Fibroblast of gingiva (primary cell): Measurements from ENCODE around the gene GATM.

ENCODE experiments used
- DNase-seq: peaks from one replicate; pipeline ENCODE4 v3.0.0-alpha.2; 2011; ENCODE audit warnings: low read depth

GATM gene

GRCh38 chr15:45378149-45378912 is at the start of gene GATM:
Gene GATM (minus strand): TSS chr15:45378544. CDS start chr15:45378453, 91 bp downstream.
- DNase-seq: peak; percentile 69

DNA sequence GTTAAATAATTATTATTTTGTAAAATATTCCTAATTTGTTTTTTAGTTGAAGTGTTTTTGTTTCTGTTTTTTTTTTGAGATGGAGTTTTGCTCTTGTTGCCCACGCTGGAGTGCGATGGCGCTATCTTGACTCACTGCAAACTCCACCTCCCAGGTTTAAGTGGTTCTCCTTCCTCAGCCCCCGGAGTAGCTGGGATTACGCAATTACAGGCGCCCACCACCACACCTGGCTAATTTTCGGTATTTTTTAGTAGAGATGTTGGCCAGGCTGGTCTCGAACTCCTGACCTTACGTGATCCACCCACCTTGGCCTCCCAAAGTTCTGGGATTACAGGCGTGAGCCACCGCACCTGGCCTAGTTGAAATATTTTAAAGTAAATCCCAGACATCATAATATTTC is 48.7 kb upstream of the GATM start:
- DNase-seq: no peak

DNA sequence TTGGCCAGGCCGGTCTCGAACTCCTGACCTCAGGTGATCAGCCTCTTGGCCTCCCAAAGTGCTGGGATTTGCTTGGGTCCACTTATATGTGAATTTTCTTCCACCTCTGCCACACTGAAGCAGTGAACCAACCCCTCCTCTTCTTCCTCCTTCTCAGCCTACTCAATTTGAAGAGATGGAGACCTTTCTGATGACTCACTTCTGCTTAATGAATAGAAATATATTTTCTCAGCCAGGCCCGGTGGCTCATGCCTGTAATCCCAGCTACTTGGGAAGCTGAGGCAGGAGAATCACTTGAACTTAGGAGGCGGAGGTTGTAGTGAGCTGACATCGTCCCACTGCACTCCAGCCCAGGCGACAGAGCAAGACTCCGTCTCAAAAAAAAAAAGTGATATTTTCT is 46.8 kb upstream of the GATM start:
- no peak for DNase-seq

DNA sequence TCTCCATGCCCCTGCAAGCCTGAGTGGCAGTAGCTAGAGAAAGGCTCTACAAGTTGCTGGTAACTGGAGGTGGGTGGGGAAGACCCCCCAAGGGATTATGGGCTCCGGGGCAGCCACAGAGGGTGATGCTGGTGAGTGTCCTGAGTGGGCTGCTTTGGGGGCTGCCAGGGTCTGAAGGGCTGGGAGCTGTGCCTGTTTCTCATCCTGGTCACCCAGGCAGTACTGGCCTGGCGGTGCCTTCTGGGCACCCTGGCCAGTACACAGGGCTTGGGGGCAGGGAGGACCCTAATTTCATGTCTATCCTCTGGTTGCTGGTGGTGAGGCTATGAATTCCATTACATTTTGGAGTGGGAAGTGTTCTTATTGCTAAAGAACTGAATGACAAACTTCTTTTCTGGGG is 46.1 kb upstream of the GATM start:
- no peak for DNase-seq

DNA sequence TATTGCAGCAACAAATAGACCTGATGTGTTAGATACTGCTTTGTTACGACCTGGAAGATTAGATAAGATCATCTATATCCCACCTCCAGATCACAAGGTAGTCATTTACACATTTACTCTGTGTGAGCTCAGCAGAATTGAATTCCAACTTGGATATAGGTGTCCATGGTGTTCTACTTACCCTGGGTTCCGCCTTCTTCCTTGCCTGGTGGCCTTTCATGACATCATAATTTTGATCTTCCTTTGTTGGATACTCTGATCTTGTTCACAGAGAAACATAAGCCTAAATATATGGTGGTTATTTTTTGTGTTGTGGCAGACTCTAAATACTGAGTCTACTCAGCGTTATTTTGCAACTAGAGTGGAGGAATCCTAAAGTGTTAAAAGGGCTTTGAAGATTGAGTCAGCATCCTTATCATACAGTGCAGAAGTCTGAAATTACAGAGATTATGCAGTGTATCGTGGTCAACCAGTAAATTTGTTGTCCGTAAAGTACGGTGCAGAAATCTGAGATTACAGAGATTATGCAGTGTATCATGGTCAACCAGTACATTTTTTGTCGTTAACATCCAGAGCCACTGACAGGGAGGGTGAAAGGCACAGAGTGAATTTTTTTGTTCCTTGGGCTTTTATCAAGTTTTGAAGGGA is 39.1 kb upstream of the GATM start:
- no peak for DNase-seq

DNA sequence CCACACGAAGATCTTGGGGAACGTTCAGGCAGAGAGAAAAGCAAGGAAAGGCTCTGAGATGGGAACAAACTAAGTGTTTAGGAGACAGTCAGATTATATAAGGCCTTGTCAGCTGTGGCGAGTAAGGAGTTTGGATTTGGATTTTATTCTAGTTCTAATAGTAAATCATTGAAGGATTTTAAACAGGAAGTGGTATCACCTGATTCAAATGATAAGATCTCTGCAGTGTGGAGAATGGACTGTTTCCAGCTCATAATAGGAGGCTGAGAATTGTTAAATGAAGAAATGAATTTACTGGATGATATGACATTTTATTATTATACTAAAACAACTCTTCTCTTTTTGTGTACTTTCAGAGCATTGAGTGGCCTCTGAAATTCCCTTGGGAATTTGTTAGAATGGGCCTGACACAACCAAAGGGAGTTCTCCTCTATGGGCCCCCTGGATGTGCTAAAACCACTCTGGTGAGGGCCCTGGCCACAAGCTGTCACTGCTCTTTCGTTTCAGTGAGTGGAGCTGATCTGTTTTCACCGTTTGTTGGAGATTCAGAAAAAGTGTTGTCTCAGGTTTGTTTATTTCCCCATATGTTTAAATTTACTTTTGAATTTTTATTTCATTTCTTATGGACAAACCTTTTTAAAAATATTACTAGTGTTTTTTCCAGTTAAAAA is 36.0 kb upstream of the GATM start:
- DNase-seq: no peak

GRCh38 chr15:45409596-45409995 is 31.3 kb upstream of the GATM start:
- no peak for DNase-seq

GRCh38 chr15:45407786-45408185 is 29.4 kb upstream of the GATM start:
- no peak for DNase-seq

DNA sequence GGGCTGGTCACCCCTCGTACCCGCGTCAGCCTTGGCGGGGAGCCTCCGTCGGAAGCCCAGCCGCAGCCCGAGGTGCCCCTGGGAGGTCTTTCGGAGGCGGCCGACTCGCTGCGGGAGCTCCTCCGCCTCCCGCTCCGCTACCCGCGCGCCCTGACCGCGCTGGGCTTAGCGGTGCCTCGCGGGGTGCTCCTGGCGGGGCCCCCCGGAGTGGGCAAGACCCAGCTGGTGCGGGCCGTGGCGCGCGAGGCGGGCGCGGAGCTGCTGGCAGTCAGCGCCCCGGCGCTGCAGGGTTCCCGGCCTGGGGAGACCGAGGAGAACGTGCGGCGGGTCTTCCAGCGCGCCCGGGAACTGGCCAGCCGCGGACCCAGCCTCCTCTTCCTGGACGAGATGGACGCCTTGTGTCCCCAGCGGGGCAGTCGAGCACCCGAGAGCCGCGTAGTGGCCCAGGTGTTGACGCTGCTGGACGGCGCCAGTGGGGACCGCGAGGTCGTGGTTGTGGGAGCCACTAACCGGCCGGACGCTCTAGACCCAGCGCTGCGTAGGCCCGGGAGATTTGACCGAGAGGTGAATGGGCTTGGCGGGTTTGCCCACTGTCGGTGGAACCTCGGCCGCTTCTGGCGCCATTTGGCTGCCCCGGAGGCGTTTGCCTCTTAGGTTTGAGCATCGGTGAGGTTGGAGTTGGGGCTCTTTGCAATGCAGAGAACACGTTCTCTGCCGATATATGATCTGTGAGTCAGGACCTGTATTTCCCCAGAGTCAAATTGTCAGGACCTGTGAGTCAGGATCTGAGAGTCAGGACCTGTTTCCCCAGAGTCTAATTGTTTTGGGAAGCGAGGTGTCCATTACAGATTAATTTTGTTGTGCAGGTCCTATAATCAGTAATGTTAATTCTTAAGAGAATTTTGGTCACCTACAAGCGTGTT is 24.9 kb upstream of the GATM start:
- peak; percentile 29 for DNase-seq

DNA sequence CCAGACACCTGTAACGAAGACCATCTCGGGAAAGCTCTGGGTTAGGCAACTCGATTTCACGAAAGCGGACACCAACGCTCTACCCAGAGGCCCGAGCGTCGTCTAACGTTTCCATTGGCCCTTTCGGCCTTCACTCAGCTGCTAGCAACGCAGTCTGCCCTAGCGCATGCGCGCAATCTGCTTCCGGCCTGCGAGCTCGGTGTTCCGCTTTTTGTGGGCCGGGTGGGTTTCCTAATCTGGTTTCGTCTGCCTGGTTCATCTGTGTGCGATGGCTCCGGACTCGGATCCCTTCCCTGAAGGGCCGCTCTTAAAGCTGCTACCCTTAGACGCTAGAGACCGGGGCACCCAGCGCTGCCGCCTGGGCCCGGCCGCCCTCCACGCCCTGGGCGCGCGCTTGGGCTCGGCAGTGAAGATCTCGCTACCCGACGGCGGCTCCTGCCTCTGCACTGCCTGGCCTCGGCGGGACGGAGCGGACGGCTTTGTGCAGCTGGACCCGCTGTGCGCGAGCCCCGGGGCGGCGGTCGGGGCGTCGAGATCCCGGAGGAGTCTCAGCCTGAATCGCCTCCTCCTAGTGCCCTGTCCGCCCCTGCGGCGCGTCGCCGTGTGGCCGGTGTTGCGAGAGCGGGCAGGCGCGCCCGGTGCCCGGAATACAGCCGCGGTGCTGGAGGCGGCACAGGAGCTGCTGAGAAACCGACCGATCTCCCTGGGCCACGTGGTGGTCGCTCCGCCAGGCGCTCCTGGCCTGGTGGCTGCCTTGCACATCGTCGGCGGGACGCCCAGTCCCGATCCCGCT is 24.0 kb upstream of the GATM start:
- DNase-seq: peak; percentile 100

DNA sequence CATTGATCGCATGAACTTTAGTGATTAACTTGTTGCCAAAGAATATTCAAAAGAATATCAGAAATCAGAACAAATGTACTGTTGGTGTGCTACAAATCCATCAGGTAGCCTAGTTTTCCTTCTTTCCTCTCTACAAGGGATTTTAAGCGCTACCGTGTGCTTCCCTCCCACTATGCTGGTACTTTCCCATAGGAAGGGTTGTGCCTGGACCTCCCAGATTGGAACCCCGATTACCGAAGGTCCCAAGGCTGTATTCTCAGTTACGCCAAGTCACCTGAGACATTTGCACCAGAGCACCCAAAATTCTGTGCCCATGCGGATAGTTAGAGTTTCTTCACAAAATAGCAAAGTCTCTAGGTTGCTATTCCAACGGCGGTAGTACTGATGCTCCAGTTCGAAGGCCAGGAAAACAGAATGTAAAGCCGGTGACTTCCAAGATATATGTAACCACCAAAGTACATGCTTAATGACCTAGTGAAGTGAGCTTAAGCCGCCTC is 23.4 kb upstream of the GATM start:
- no peak for DNase-seq

- peak; percentile 45 for DNase-seq
These were observed 21.3 kb upstream of the GATM start for GRCh38 chr15:45399381-45400212.

- no peak for DNase-seq
These were observed 18.8 kb upstream of the GATM start for GRCh38 chr15:45397116-45397665.

DNA sequence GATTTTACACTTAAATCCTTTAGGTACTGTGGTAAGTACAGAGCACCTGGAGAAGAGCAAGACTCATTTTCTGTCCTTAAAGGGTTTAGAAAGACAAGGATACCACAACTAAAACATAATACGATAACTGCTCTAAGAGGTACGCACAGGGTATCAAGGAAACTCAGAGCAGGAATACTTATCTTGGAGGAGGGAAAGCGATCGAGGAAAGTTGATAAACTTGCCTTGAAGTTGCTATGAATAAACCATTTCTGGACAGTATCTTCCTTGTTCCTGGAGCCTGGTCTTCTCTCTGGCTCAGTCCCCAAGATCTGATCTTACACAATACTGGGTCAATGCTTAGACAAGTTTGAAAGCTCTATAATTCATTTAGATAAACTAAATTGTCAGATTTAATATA is 17.6 kb upstream of the GATM start:
- DNase-seq: no peak

GRCh38 chr15:45394681-45395080 is 16.3 kb upstream of the GATM start:
- DNase-seq: no peak

DNA sequence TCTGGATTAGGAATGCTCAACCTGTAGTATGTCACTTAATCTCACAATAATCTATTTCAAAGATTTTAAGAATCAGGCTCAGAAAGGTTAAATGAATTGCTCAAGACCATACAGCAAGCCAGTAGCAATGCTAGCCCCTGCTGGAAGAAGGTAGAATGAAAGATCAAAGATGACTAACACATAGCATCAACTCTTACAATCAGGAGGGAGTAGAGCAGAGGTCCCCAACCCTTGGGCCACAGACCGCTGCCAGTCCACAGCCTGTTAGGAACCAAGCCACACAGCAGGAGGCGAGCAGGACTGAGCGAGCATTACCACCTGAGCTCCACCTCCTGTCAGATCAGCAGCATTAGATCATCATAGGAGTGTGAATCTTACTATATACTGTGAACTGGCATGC is 15.5 kb upstream of the GATM start:
- DNase-seq: no peak

DNA sequence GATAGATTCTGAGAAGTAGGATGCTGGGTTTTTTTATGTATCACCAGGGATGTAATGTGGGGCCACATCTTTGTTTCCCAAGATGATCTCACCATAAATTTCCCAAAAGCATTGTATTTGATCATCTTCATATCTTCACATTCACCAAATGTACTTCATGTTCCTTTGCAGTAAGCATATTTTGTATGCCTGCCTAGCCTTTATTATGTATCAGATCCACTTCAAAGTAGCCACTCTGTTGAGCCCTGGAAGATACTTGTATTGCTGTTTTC is 14.2 kb upstream of the GATM start:
- no peak for DNase-seq

DNA sequence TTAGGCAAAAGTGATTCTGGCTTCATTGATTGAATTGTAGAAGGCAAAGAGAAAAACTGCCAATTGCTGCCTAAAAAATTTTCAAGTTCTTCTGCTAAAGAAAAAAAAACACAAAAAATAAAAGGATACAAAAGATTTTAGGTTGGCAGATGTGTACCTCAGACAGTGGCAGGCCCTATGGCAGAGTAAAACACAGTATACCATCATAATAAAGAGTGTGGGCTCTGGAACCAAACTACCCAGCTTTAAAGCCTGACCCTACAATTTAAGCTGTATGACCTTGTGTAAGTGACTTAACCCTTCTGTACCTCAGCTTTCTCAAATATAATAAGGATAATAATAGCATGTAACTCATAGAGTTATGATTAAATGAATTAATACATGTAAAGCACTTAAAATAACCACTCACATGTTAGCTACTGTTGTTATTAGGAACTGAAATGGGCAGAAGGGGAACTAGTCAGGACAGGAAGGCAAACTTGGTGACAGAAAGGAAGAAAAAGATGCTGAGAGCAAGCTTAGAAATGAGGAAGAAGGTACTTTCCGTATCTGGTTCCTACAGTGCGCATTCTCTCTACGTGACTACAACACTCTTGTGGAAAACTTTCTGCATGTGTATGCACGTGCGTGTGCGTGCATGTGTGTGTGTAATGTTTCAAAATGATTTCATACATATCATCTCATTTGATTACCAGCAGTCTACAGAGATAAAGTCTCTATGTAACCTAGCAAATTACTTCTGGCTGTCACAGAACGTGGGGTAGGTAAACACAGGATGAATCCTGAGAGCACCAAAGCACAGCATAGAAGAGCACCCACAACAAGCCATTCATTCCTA is 13.6 kb upstream of the GATM start:
- DNase-seq: no peak

- DNase-seq: no peak
These were observed 11.0 kb upstream of the GATM start for GRCh38 chr15:45389351-45389750.
